Panc1 (cell line): ENCODE data around the gene METAP1. TPM values are rescaled to one million over a fixed set of nuclear protein-coding genes. Genes with fewer than 3 reads are reported as not detected.

Experiments used
- ATAC-seq: fragments of 200-7000 bp; cut with Tn5 transposase; 2 replicates; pipeline ENCODE4 v1.9.1; 2020; ENCODE audit warnings: mild to moderate bottlenecking, moderate library complexity
- BruUV-seq: library from RNA; stranded (reverse); fragments of 400-500 nt; replicated peaks from 2 replicates; lab custom pipeline; 2021; lab: Mats Ljungman, UMichigan
- CTCF ChIA-PET: fragments of 300-600 bp; sonication (Branson Sonifier 250); formaldehyde crosslinking; loops from one replicate; lab custom pipeline; 2022; ENCODE audit warnings: antibody characterized with exemption; lab: Charles Lee
- POLR2A ChIA-PET: fragments of 300-600 bp; sonication (Branson Sonifier 250); formaldehyde crosslinking; loops from one replicate; lab custom pipeline; 2022; ENCODE audit warnings: antibody characterized with exemption; lab: Charles Lee
- DNase-seq: peaks from one replicate; pipeline ENCODE4 v3.0.0-alpha.2; 2010; ENCODE audit warnings: low read depth, low spot score
- H3K27ac ChIP-seq: 2 replicates; pipeline ENCODE4 v1.5.1; 2011; ENCODE audit warnings: mild to moderate bottlenecking, low read length, inconsistent platforms
- H3K27me3 ChIP-seq: fragments of 200-500 bp; sonication (Bioruptor generic); 2 replicates; pipeline ENCODE4 v1.6.0; 2014; ENCODE audit warnings: low read length, inconsistent platforms; ENCODE audit not compliant: control insufficient read depth, insufficient read depth
- H3K36me3 ChIP-seq: fragments of 200-500 bp; sonication (Bioruptor generic); 2 replicates; pipeline ENCODE4 v1.5.1; 2014; ENCODE audit warnings: inconsistent platforms, mild to moderate bottlenecking, low read length, moderate library complexity; ENCODE audit not compliant: control insufficient read depth, insufficient read depth
- H3K4me1 ChIP-seq: 2 replicates; pipeline ENCODE4 v1.5.1; 2011; ENCODE audit warnings: inconsistent platforms, mild to moderate bottlenecking, low read length, moderate library complexity; ENCODE audit not compliant: control insufficient read depth, insufficient read depth
- H3K4me3 ChIP-seq, 2 experiments: 2 replicates each; pipeline ENCODE4 v1.5.1; 2011 to 2012; ENCODE audit warnings: low read depth in 2 of 2, low read length in 2 of 2, mild to moderate bottlenecking in 2 of 2, inconsistent platforms in 1 of 2, moderate library complexity in 1 of 2
- H3K9me3 ChIP-seq: fragments of 200-500 bp; sonication (Bioruptor generic); 2 replicates; pipeline ENCODE4 v1.5.1; 2014; ENCODE audit warnings: low read depth, mild to moderate bottlenecking, inconsistent platforms, low read length, moderate library complexity; ENCODE audit not compliant: control insufficient read depth, insufficient read depth
- CTCF ChIP-seq: fragments of 450-650 bp; IDR thresholded peaks from 2 replicates; pipeline ENCODE4 v1.5.1; 2017; ENCODE audit warnings: mild to moderate bottlenecking
- POLR2AphosphoS5 ChIP-seq: IDR thresholded peaks from 2 replicates; pipeline ENCODE4 v1.6.1; 2012; ENCODE audit warnings: mild to moderate bottlenecking, low read depth, low read length, moderate library complexity
- REST ChIP-seq, 2 experiments: IDR thresholded peaks; 2 replicates each; pipeline ENCODE4 v1.6.1; 2011 to 2012; ENCODE audit warnings: low read depth in 2 of 2, control low read depth in 1 of 2, low read length in 1 of 2, mild to moderate bottlenecking in 1 of 2, moderate library complexity in 1 of 2; ENCODE audit not compliant: insufficient read depth in 1 of 2
- SIN3A ChIP-seq: IDR thresholded peaks from 2 replicates; pipeline ENCODE4 v1.6.1; 2012; ENCODE audit warnings: low read depth, mild to moderate bottlenecking, low read length, moderate library complexity, borderline replicate concordance; ENCODE audit not compliant: insufficient read depth
- TCF7L2 ChIP-seq: IDR thresholded peaks from 2 replicates; pipeline ENCODE4 v1.6.1; 2011; ENCODE audit warnings: mild to moderate bottlenecking, low read depth, low read length, inconsistent platforms
- in situ Hi-C: cut with HindIII; loops from 2 replicates; pipeline ENCODE4 v1.10.0; 2016; ENCODE audit warnings: low sequenced_read_pairs, low pct_unique_long_range_greater_than_20kb
- intact Hi-C: fragments of 100-400 bp; cut with micrococcal nuclease; formaldehyde crosslinking; loops from one replicate; pipeline ENCODE4 v1.10.0; 2022; ENCODE audit not compliant: unreplicated experiment
- total RNA-seq: library from RNA; stranded (reverse); gene quantifications from one replicate; pipeline ENCODE4 v1.2.1, GENCODE V29; 2021; ENCODE audit not compliant: unreplicated experiment

Gene METAP1
- total RNA-seq, 1 experiment from 2014 or later, result 51.9 TPM

GRCh38 chr4:99011910-99012309, 16.4 kb downstream of the METAP1 start:
- POLR2A ChIA-PET, result no interaction called here
- DNase-seq (no peak), ATAC-seq (no peak)
- in situ Hi-C loops (no loop called here), intact Hi-C loops (no loop called here)
- Histone ChIP-seq H3K27me3 (no peaks in the 10 kb centered on the region), H3K36me3 (no peaks in the 10 kb centered on the region), H3K27ac (no peak overlapping the region), H3K4me3 (no peak overlapping the region), H3K9me3 (no peaks in the 10 kb centered on the region; the same call in 1 of the 2 replicates), H3K4me1 (no peaks in the 10 kb centered on the region)
- no peak for TF ChIP-seq CTCF
- no peak for TF ChIP-seq TCF7L2
- TF ChIP-seq SIN3A, result no peak
- TF ChIP-seq REST (IDR thresholded peaks at IDR 0.05; ENCODE audit: insufficient read depth in 1 of 2, low read depth in 2 of 2, low read length in 1 of 2), result no peak
- no peak for TF ChIP-seq POLR2AphosphoS5
- BruUV-seq, result no TSS peak
- CTCF ChIA-PET, result no interaction called here

- ChIA-PET CTCF (no interaction called here), POLR2A (no interaction called here)
- H3K27me3 ChIP-seq, result no peaks in the 10 kb centered on the region
- no peak for TF ChIP-seq TCF7L2
- no peak for DNase-seq
- no TSS peak for BruUV-seq
- no peaks in the 10 kb centered on the region for H3K4me1 ChIP-seq
- no peak overlapping the region for H3K4me3 ChIP-seq
- in situ Hi-C loops (no loop called here), intact Hi-C loops (no loop called here)
- H3K27ac ChIP-seq, result no peak overlapping the region
- ATAC-seq, result no peak
- H3K9me3 ChIP-seq, result no peaks in the 10 kb centered on the region; the same call in 1 of the 2 replicates
- no peaks in the 10 kb centered on the region for H3K36me3 ChIP-seq
Observed at GRCh38 chr4:99013402-99013843, 17.9 kb downstream of the METAP1 start.

- no peak for DNase-seq
- H3K9me3 ChIP-seq, result no peaks in the 10 kb centered on the region; the same call in 1 of the 2 replicates
- intact Hi-C loops, result no loop called here
- POLR2A ChIA-PET, result no interaction called here
- TF ChIP-seq POLR2AphosphoS5 (no peak), CTCF (no peak), REST (IDR thresholded peaks at IDR 0.05; ENCODE audit: insufficient read depth in 1 of 2, low read depth in 2 of 2, low read length in 1 of 2) (no peak), TCF7L2 (no peak), SIN3A (no peak)
- no peak for ATAC-seq
- CTCF ChIA-PET, result no interaction called here
- no peaks in the 10 kb centered on the region for H3K4me1 ChIP-seq
- no peaks in the 10 kb centered on the region for H3K27me3 ChIP-seq
- no TSS peak for BruUV-seq
- no peak overlapping the region for H3K27ac ChIP-seq
- H3K4me3 ChIP-seq, result no peak overlapping the region
- in situ Hi-C loops, result no loop called here
- no peaks in the 10 kb centered on the region for H3K36me3 ChIP-seq
Observed at GRCh38 chr4:99013884-99014523, 18.5 kb downstream of the METAP1 start.
